Left ventricle myocardium superior (tissue), 1 donor: ENCODE measurements around the gene SLC4A1AP. TPM values are rescaled to one million over a fixed set of nuclear protein-coding genes. Genes with fewer than 3 reads are reported as not detected.

Experiments
- ATAC-seq: fragments of 200-7000 bp; cut with Tn5 transposase; one replicate; pipeline ENCODE4 v1.9.1; 2020; ENCODE audit warnings: mild to moderate bottlenecking, moderate library complexity
- DNase-seq: peaks from one replicate; pipeline ENCODE4 v3.0.0-alpha.2; 2020
- intact Hi-C: fragments of 100-400 bp; cut with micrococcal nuclease; formaldehyde crosslinking; loops from one replicate; pipeline ENCODE4 v1.11.0; 2022
- total RNA-seq: library from RNA; stranded (reverse); fragmentation: NEBNext Ultra II Directional; extraction: Animal tissue kit (Norgen Biotek cat#: 25700); gene quantifications from one replicate; pipeline ENCODE4 v1.2.1, GENCODE V29; 2021
- donor health status: DM: no; HTN: yes; CAD: no; lungs with severe emphysema.

SLC4A1AP gene
- total RNA-seq, 1 donor from 2014 or later = 19.2 TPM

DNA sequence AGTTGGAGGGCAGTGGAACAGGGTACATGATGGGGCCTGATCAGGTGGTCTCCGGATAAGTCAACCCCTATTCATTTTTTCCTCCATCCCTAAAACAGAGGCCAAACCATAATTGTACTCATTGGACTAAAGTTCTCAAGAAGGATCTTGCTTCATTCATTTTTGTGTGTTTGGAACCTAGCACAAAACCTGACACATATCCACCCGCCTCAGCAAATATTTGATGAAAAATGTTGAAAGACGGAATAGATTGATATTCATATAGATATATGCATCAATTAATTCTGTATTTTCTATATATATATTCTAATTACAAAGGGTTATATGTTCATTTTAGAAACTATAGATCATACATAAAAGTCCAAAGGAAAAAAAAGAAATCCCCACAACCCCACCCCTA lies 21.9 kb downstream of the SLC4A1AP start:
- intact Hi-C loops = no loop called here
- DNase-seq = no peak
- no peak for ATAC-seq

DNA sequence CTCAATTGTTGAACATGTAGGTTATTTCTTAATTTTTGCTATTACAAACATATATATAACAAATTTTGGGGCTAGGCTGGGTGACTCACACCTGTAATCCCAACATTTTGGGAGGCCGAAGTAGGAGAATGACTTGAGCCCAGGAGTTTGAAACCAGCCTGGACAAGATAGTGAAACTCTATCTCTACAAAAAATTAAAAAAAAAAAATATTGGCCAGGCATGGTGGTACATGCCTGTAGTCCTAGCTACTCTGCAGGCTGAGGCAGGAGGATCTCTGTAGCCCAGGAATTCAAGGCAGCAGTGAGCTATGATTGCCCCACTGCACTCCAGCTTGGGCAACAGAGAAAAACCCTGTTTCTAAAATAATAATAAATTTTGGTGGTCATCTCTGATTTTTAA lies 23.5 kb downstream of the SLC4A1AP start:
- no peak for DNase-seq
- no peak for ATAC-seq
- intact Hi-C loops = no loop called here

DNA sequence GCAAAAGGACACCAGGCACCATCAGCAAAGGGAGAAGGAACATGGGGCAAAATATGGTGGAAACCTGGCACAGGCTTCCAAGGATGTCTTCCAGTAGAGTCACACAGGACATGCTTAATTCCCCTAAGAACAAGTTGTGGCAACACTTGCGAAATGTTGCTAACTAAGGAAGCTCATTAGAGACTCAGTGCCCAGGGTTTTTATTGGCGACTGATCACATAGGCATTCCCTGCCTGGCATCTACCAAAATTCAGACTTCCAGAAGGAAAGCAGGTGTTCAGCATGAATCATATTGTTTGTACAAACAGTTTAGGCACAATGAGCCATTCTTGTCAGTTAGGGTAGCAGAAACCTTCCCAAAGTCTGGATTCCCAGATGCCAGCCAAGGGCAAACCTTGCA lies 25.7 kb downstream of the SLC4A1AP start:
- ATAC-seq = no peak
- DNase-seq = no peak
- intact Hi-C loops = no loop called here

DNA sequence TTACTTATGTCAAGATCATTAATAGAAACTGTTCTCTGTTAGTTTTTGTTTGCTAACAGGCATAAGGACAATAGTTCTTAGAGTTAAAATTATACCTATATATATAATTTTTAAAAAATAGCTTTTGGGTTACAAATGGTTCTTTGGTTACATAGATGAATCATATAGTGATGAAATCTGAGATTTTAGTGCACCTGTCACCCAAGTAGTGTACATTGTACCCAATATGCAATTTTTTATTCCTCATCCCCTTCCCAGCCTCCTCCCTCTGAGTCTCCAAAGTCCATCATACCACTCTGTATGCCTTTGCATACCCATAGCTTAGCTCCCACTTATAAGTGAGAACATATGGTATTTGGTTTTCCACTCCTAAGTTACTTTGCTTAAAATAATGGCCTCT lies 26.4 kb downstream of the SLC4A1AP start:
- ATAC-seq (no peak), DNase-seq (no peak)
- intact Hi-C loops = no loop called here

DNA sequence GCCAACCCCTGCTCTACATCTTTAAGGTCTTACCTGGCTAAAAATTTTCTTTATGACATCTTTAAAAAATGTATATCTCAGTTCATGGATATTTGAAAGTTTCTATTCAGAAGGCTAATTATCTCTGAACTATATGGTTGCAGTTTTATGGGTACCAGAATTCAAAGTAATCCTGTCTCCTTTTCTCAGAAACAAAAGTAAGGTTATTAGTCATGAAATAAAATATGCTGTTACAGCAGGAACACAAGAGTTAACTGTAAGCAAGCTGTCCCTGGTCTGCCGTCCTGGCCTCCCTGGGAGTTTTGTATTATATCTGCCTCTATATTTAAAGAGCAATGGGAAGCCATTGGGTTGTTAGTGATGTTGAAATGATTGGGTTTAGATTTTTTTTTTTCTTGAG lies 34.0 kb downstream of the SLC4A1AP start:
- DNase-seq (no peak), ATAC-seq (no peak)
- intact Hi-C loops = no loop called here

GRCh38 chr2:27701676-27702075 lies 38.0 kb downstream of the SLC4A1AP start:
- intact Hi-C loops = no loop called here
- peak; percentile 26 for ATAC-seq
- peak; percentile 51 for DNase-seq

DNA sequence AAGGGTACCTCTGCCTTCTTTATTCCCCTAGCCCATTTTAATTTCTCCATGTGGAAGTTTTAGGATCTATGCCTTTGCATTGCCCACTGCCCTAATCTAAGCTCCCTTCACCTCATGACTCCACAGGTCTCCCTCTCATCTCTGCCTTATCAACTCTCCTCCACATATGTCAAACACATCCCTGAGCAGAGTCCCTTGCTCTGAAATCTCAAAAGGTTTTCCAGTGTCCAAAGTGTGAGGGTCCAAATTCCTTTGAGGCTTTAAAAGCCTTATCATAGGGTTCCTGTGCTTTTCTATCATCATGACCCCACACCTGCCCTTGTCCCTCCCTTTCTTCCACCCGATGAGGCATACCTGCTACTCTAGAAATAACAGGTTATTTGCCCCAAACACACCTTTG lies 38.6 kb downstream of the SLC4A1AP start:
- intact Hi-C loops = no loop called here
- ATAC-seq (no peak), DNase-seq (no peak)

DNA sequence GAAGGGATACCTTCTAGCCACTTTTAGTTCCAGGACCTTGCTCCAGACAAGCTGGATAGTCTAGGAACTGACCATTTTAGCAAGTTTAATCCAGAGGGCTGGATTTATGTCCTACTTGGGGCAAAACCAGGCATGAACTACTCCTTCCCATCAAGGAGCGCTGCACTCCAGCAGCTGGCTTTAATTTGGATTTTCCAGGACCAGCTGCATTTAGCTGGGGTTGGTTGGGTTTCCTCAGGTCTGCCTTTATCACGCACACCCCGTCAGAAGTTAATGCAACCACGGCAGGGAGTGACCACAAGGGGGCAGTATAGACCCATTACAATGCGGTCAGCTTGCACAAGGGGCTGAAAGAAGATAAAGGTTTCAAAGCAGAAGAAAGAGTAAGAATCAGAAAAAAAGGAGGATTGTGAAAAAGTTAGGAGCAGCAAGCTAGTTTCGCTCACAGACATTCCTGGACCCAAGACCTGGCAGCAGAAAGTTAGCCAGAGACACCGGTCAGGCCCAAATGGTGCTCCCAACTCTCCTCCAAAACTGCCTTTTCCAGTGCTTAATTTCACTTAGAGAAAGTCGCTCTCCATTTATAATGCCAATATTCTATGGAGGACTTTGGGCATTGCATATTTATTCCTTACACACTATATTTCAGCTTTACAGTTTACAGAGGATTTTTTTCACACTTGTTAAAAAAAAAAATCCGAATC lies 40.1 kb downstream of the SLC4A1AP start:
- ATAC-seq = peak; percentile 60
- intact Hi-C loops = no loop called here
- DNase-seq = peak; percentile 80

DNA sequence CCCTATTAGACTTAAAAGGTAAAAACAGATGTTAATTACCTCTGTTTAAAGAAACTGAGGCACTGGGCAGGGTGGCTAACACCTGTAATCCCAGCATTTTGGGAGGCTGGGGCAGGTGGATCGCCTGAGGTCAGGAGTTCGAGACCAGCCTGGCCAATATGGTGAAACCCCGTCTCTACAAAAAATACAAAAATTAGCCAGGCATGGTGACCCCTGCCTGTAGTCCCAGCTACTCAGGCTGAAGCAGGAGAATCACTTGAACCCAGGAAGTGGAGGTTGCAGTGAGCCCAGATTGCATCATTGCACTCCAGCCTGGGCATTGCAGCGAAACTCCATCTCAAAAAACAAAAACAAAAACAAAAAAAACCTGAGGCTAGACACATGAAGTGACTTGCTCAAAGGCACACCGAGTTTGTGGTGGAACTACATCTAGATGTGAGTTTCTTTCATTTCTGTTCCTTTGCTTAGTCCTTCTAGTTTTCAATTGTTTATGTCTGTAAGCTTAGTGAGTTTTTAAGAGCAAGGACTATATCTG lies 40.7 kb downstream of the SLC4A1AP start:
- ATAC-seq (no peak), DNase-seq (no peak)
- intact Hi-C loops = no loop called here

DNA sequence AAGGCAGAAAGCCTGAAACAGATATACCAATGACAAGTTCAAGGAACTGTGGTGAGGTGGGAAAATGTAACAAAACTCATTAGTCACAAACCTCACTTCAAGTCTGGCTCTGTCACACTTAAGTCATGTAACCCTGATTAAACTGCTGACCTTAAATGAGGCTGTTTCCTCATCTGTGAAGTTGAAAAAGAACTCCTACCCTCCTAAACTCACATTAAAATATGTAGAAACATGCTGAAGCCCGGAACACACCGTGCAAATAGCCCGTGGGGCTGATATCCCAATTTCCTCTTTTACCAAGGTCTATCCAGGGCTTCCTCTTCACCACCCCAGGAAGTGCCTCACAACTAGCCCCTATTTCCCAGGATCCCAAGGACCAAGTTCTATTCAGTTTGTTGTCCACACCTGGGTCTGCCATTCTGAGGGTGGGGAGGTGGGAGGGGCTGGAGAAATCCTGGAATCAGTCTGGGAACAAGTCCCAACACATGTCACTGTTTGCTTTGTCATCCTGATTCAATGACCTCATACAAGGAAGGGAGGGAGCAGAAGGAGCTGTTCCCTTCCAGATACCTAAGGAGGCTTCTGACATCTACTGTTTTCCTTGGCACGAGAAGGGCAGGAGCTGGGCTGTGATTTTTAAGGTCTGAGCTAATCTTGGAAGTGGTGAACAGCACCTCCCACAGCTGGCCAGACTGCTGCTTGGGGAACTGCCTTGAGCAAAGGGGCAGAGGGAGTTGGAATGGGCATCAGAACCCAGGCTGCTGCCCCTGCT lies 42.3 kb downstream of the SLC4A1AP start:
- DNase-seq (peak; percentile 43), ATAC-seq (peak; percentile 72)
- intact Hi-C loops = no loop called here

- ATAC-seq (peak; percentile 5), DNase-seq (no peak)
- intact Hi-C loops = no loop called here
These were observed 44.0 kb downstream of the SLC4A1AP start for GRCh38 chr2:27707462-27708256.

- ATAC-seq = no peak
- DNase-seq = no peak
- intact Hi-C loops = no loop called here
These were observed 44.6 kb downstream of the SLC4A1AP start for GRCh38 chr2:27708257-27708654.

DNA sequence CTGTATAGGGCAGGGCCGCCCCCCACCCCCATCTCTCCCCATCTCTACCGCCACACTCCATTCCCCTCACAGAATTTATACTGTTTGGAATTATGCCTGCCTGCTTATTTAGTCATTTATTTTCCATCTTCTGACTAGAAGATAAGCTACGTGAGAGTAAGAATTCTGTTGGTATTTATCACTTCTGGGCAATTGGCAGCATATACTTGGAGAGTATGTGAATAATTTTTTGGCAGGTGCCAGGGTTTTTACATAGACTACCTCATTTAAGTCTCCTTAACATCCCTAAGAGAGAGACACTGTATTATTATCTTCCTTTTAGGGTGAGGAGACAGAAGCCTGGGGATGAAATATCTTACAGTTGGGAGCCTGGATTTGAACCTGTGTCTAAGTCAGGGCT lies 45.0 kb downstream of the SLC4A1AP start:
- ATAC-seq = no peak
- intact Hi-C loops = no loop called here
- no peak for DNase-seq

DNA sequence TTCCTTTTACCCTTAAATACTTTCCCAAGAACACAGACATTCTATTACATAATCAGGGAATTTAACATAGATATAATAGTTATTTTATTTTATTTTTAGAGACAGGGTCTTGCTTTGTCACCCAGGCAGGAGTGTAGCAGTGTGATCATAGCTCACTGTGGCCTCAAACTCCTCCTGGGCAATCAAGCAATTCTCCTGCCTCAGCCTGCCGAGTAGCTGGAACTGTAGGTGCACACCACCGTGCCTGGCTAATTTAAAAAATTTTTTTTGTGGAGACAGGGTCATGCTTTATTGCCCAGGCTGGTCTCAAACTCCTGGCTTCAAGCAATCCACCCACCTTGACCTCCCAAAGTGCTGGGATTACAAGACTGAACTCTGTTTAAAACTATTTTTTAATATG lies 45.6 kb downstream of the SLC4A1AP start:
- no peak for DNase-seq
- ATAC-seq = no peak
- intact Hi-C loops = no loop called here

- intact Hi-C loops = no loop called here
- ATAC-seq (no peak), DNase-seq (no peak)
These were observed 46.4 kb downstream of the SLC4A1AP start for GRCh38 chr2:27709960-27710575.

GRCh38 chr2:27710640-27711430 lies 47.1 kb downstream of the SLC4A1AP start:
- intact Hi-C loops = no loop called here
- DNase-seq (no peak), ATAC-seq (no peak)

- ATAC-seq = no peak
- no peak for DNase-seq
- intact Hi-C loops = no loop called here
These were observed 48.1 kb downstream of the SLC4A1AP start for GRCh38 chr2:27711804-27712203.

DNA sequence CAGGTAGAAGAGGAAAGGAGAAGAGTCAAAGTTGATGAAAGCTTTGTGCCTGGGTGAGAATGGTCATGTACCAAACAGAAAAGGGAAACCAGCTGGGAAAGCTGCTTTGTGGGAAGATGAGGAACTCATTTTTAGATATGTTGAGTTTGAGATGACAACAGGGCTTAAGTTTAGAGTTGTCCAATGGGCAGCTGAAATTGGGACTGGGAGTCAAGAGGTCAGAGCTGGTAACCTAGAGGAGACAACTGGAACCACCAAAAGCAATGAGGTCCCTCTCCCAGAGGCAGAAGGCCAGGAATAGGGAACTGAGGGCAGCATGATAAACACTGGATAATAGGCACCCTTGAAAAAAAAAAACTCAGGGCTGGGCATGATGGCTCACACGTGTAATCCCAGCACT lies 48.8 kb downstream of the SLC4A1AP start:
- intact Hi-C loops = no loop called here
- DNase-seq (no peak), ATAC-seq (no peak)

DNA sequence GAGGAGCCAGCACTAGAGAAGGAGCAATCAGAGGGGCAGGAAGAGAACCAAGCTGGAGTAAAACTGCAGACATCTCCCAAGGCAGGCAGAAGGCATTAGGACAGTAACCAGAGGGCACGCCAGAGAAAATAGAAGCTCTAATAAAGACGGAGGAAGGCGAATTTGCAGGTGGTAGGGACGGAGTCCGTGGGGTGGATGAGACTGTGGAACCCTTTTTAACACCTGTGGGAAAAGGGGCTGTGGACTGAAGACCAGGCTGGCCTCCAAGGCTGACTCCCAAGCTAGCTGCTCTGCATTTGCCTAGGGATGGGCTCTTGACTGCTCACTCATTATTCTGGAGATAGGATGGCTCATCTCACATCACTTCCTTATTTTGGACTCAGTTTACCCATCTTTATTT lies 49.5 kb downstream of the SLC4A1AP start:
- intact Hi-C loops = no loop called here
- DNase-seq (no peak), ATAC-seq (no peak)
